DMS153 treated with DMSO at 0.1 percent for 48 hours (cell line): ENCODE results near the gene DPYSL3.
"Not testable (repeated sequence)": the region's sequence is repeated elsewhere in the genome, so short reads cannot be mapped to it uniquely, and the experiment has no call there.

Source experiments
- DNase-seq: peaks from one replicate; lab custom pipeline; 2025; ENCODE audit not compliant: unreplicated experiment; lab: John Stamatoyannopoulos, UW

DPYSL3 gene

GRCh38 chr5:147372191-147372590, 137.7 kb downstream of the DPYSL3 start:
- DNase-seq, result no peak

GRCh38 chr5:147371290-147371689, 138.6 kb downstream of the DPYSL3 start:
- DNase-seq, result no peak

GRCh38 chr5:147369742-147370374, 140.0 kb downstream of the DPYSL3 start:
- DNase-seq, result no peak

- not testable (repeated sequence) for DNase-seq
Measured at GRCh38 chr5:147367381-147367780, 142.5 kb downstream of the DPYSL3 start.

DNA sequence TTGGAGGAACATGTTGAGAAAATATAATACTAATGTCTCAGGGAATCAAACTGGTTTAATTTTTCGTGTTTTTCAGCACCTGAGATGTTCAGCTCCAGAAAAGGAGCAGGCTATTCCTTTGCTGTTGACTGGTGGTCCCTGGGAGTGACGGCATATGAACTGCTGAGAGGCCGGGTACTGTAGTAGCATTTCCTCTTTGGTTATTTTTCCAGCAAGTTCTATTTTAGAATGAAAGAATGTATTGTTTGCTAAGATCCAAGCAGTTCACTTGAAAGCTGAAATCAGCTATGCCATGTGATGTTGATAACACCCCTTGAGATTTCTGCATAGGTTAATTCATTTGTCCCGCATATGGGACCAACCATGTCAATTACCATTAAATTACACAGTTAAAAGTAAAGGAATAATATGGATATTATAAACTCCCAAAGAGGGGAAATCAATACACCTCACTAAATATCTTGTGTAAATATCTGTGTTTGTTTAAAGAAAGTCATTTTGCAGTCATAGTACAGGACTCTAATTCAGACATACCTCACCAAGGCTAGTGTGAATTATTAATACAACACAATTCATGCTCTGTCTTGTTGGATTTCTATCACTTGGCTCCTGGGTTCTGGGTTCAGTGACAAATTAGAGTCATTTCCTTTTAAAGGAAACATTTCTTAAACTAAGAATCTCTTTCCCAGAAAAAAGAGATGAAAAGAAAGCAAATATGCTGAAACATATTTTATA, 148.3 kb downstream of the DPYSL3 start:
- DNase-seq, result no peak

- no peak for DNase-seq
Measured at GRCh38 chr5:147360816-147361215, 149.1 kb downstream of the DPYSL3 start.

- no peak for DNase-seq
Measured at GRCh38 chr5:147359581-147359980, 150.3 kb downstream of the DPYSL3 start.

- DNase-seq, result no peak
Measured at GRCh38 chr5:147359101-147359500, 150.8 kb downstream of the DPYSL3 start.

GRCh38 chr5:147349241-147349640, 160.6 kb downstream of the DPYSL3 start:
- no peak for DNase-seq

DNA sequence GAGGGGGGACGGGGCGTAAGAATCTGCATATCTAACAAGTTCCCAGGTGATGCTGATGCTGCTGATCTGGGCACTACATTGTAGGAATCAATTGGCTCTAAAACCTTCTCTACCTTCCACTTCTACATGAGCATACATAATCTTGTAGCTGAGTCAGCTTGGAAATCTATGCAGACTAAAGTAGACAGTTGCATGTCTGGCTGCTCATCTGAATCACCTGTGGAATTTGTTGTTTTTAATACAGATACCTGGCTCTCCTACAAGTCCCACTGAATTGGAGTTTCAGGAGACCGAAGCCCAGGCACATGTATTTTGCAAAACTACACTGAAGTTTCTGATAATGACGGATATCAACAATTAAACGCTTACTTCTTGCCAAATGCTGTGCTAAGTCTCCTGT, 161.4 kb downstream of the DPYSL3 start:
- no peak for DNase-seq

DNA sequence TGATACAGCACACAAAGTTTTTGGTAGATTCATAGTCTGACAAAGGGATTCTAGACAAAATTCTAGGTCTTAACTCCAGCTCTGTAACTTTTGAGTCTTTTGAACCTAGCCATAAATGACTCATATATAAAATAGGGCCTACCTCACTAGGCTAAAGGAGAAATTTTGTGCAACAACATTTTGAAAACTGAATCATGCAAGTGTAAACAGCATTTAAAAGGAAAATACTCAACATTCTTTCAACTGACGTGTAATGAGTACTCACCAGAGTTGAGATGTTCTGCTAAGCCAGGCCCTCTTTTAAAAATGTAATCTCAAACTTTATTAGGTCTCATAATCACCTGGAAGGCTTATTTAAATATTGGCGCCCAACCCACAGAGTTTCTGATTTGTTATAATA, 161.8 kb downstream of the DPYSL3 start:
- DNase-seq, result no peak

DNA sequence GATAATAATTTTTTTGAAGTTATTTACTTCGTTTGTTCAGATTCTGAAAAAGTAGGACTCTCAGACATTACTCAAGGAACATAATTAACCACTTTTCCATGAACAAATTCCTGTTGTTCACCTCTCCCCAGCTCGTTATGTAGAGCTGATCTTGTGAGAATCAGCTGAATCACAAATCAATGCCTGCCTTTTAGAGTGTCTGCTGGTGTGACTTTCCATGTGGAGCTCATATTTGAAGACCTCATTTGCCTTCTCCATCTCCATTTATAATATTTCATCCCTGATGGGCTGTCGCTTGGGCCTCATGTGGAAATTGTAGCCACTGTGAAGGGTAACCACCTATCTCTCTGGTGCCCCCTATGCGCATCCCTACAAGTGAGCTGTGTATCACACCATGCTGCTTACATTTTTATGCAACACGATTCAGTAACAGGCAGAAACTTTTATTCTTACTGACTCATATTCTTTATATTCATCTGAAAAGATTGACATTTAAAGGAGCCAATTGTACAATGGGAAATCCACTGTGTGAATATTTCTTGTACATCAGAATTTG, 163.8 kb downstream of the DPYSL3 start:
- no peak for DNase-seq

- no peak for DNase-seq
Measured at GRCh38 chr5:147344861-147345260, 165.0 kb downstream of the DPYSL3 start.

DNA sequence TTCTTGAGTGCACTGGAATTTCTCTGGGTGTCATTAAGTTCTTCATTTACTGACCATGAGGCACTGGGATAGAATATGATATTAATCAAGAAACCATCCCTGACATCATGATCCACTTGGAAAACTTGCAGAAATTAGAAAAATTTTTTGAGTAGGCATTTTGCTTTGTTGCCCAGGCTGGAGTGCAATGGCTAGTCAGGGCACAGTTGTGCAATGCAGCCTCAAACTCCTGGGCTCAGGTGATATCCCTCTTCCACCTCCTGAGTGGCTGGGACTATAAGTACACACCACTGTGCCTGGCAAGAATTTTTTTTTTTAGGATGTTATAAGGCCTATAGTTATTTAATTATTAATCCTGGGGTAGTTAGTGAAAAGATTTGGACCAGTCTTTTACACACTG, 168.5 kb downstream of the DPYSL3 start:
- no peak for DNase-seq

- no peak for DNase-seq
Measured at GRCh38 chr5:147340941-147341340, 168.9 kb downstream of the DPYSL3 start.
